GM23338 (cell line): Measurements from ENCODE around the gene DNAJB8. TPM values are rescaled to one million over a fixed set of nuclear protein-coding genes. Genes with fewer than 3 reads are reported as not detected.

ENCODE experiments used
- ATAC-seq: fragments of 200-7000 bp; cut with Tn5 transposase; 3 replicates; pipeline ENCODE4 v1.9.1; 2020
- DNase-seq: peaks from one replicate; pipeline ENCODE4 v3.0.0-alpha.2; 2015; ENCODE audit warnings: low spot score
- H2AFZ ChIP-seq: fragments of 200-600 bp; sonication (generic); 2 replicates; pipeline ENCODE4 v1.8.0; 2016; ENCODE audit warnings: antibody characterized with exemption, mild to moderate bottlenecking, moderate library complexity
- H3F3A ChIP-seq: fragments of 200-600 bp; sonication (generic); replicated peaks from 2 replicates; pipeline ENCODE4 v1.8.0; 2017; ENCODE audit warnings: antibody characterized with exemption, mixed run types, low read depth
- H3K27ac ChIP-seq: fragments of 200-600 bp; sonication (generic); 2 replicates; pipeline ENCODE4 v1.6.1; 2016; ENCODE audit warnings: low read depth
- H3K27me3 ChIP-seq: fragments of 200-600 bp; sonication (generic); 2 replicates; pipeline ENCODE4 v1.8.0; 2016; ENCODE audit warnings: mild to moderate bottlenecking, mixed run types, moderate library complexity; ENCODE audit not compliant: insufficient read depth
- H3K36me3 ChIP-seq: fragments of 200-600 bp; sonication (generic); 2 replicates; pipeline ENCODE4 v1.8.0; 2016; ENCODE audit warnings: mild to moderate bottlenecking; ENCODE audit not compliant: insufficient read depth
- H3K4me1 ChIP-seq: fragments of 200-600 bp; sonication (generic); 2 replicates; pipeline ENCODE4 v1.8.0; 2016; ENCODE audit warnings: mild to moderate bottlenecking, moderate library complexity; ENCODE audit not compliant: insufficient read depth
- H3K4me2 ChIP-seq: fragments of 200-600 bp; sonication (generic); 2 replicates; pipeline ENCODE4 v1.7.1; 2017; ENCODE audit warnings: mixed run types
- H3K4me3 ChIP-seq: fragments of 200-600 bp; sonication (generic); 2 replicates; pipeline ENCODE4 v1.6.1; 2016; ENCODE audit warnings: mixed run types
- H3K79me2 ChIP-seq: fragments of 200-600 bp; sonication (generic); replicated peaks from 2 replicates; pipeline ENCODE4 v1.8.0; 2017; ENCODE audit warnings: mild to moderate bottlenecking; ENCODE audit not compliant: insufficient read depth
- H3K9me2 ChIP-seq: fragments of 200-600 bp; sonication (generic); 2 replicates; pipeline ENCODE4 v1.8.0; 2017; ENCODE audit not compliant: insufficient read depth
- H4K20me1 ChIP-seq: fragments of 200-600 bp; sonication (generic); replicated peaks from 2 replicates; pipeline ENCODE4 v1.8.0; 2017; ENCODE audit warnings: mild to moderate bottlenecking; ENCODE audit not compliant: insufficient read depth
- H3K27ac Mint-ChIP-seq: 2 replicates; pipeline ENCODE4 v1.8.0; 2020; ENCODE audit warnings: inconsistent platforms, mild to moderate bottlenecking, moderate library complexity, mixed read lengths
- H3K27me3 Mint-ChIP-seq: 3 replicates; pipeline ENCODE4 v1.8.0; 2022; ENCODE audit warnings: low read depth, mild to moderate bottlenecking, moderate library complexity, mixed read lengths, inconsistent platforms; ENCODE audit not compliant: insufficient read depth, poor library complexity
- H3K36me3 Mint-ChIP-seq: 3 replicates; pipeline ENCODE4 v1.8.0; 2021; ENCODE audit warnings: low read depth, mild to moderate bottlenecking, inconsistent platforms, moderate library complexity, mixed read lengths
- H3K4me1 Mint-ChIP-seq: 3 replicates; pipeline ENCODE4 v1.8.0; 2020; ENCODE audit warnings: mild to moderate bottlenecking, inconsistent platforms, mixed read lengths
- H3K4me3 Mint-ChIP-seq: 3 replicates; pipeline ENCODE4 v1.8.0; 2021; ENCODE audit warnings: moderate library complexity, mild to moderate bottlenecking, inconsistent platforms, mixed read lengths
- H3K9me3 Mint-ChIP-seq: 3 replicates; pipeline ENCODE4 v1.8.0; 2020; ENCODE audit warnings: moderate library complexity, mild to moderate bottlenecking, inconsistent platforms, mixed read lengths
- CREB1 ChIP-seq: fragments of 250-450 bp; sonication (Bioruptor Pico); IDR thresholded peaks from 2 replicates; pipeline ENCODE4 v1.5.0; 2020; ENCODE audit warnings: low read depth, mild to moderate bottlenecking, moderate library complexity
- EZH2 ChIP-seq: fragments of 200-600 bp; sonication (generic); IDR thresholded peaks from one replicate; pipeline ENCODE4 v1.8.0; 2017; ENCODE audit warnings: antibody characterized with exemption, mild to moderate bottlenecking, low read depth; ENCODE audit not compliant: unreplicated experiment
- EZH2phosphoT487 ChIP-seq: fragments of 200-600 bp; sonication (generic); IDR thresholded peaks from one replicate; pipeline ENCODE4 v1.8.1; 2018; ENCODE audit warnings: antibody characterized with exemption; ENCODE audit not compliant: unreplicated experiment
- JUNB ChIP-seq: IDR thresholded peaks from one replicate; pipeline ENCODE4 v1.6.1; 2016; ENCODE audit warnings: antibody characterized with exemption; ENCODE audit not compliant: unreplicated experiment
- NANOG ChIP-seq: IDR thresholded peaks from 2 replicates; pipeline ENCODE4 v1.6.1; 2016; ENCODE audit warnings: antibody characterized with exemption, borderline replicate concordance
- POLR2AphosphoS5 ChIP-seq: IDR thresholded peaks from 2 replicates; pipeline ENCODE4 v1.6.1; 2016; ENCODE audit warnings: antibody characterized with exemption, low read depth
- STAT1 ChIP-seq: IDR thresholded peaks from one replicate; pipeline ENCODE4 v1.6.1; 2016; ENCODE audit warnings: antibody characterized with exemption; ENCODE audit not compliant: unreplicated experiment
- ZNF114 ChIP-seq: fragments of 250-450 bp; sonication (Bioruptor Pico); IDR thresholded peaks from 2 replicates; pipeline ENCODE4 v1.5.0; 2020; ENCODE audit warnings: mild to moderate bottlenecking, moderate library complexity
- ZNF331 ChIP-seq: fragments of 250-450 bp; sonication (Bioruptor Pico); IDR thresholded peaks from 2 replicates; pipeline ENCODE4 v1.5.0; 2020; ENCODE audit warnings: low read depth, mild to moderate bottlenecking, moderate library complexity
- polyA plus RNA-seq: library from polyadenylated mRNA; unstranded; fragments of >200 nt; fragmentation: Nextera tagmentation; extraction: Ambion mirVana; gene quantifications from 2 replicates; pipeline ENCODE4 v1.2.1, GENCODE V29; 2016
- total RNA-seq: library from RNA; depleted of rRNA; stranded (reverse); fragments of >200 nt; shearing (Covaris generic); gene quantifications from 2 replicates; pipeline ENCODE4 v1.2.3, GENCODE V29; 2014
- TF ChIP-seq, protein P1 (sequence below): fragments of 250-450 bp; sonication (Bioruptor Pico); IDR thresholded peaks from 2 replicates; pipeline ENCODE4 v1.5.0; 2020; ENCODE audit warnings: mild to moderate bottlenecking, moderate library complexity
- TF ChIP-seq, protein P2 (sequence below), 2 experiments: fragments of 200-600 bp in 1 of 2; sonication (generic) in 1 of 2; conservative IDR thresholded peaks; 2 replicates each; pipeline versions ENCODE4 v1.5.1 to v1.6.1; 2016 to 2017; ENCODE audit warnings: antibody characterized with exemption in 2 of 2, low read depth in 2 of 2, mild to moderate bottlenecking in 2 of 2, moderate library complexity in 1 of 2
- TF ChIP-seq, protein P3 (sequence below): IDR thresholded peaks from 2 replicates; pipeline ENCODE4 v1.6.1; 2016; ENCODE audit warnings: antibody characterized with exemption
- TF ChIP-seq, protein P4 (sequence below): IDR thresholded peaks from one replicate; pipeline ENCODE4 v1.6.1; 2018; ENCODE audit warnings: antibody characterized with exemption; ENCODE audit not compliant: unreplicated experiment

The DNAJB8 gene
- total and polyA plus RNA-seq, 2 experiments from 2014 or later, result not detected

DNA sequence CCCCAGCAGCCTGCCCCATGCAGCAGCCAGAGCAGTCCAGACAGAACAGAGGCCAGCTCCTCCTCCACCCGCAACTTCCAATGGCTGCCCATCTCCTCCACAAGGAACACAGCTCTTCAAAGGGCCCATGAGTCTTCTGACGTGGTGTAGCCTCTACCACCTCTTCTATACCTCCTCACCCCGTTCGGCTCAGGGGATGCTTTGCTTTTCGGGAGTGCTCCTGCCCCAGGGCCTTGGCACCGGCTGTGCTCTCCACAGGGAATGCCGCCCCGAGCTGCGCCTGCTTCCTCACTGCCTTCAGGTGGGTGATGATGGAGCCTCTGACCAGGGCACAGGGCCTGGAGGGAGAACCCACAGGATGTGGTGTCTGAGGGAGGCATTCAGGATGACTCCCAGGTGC, 14.6 kb downstream of the DNAJB8 start:
- H3K4me2 ChIP-seq, result no peak overlapping the region
- H3K27ac ChIP-seq, result no peak overlapping the region
- no peaks in the 10 kb centered on the region for H4K20me1 ChIP-seq
- H3K27ac Mint-ChIP-seq, result no peak overlapping the region
- no peaks in the 10 kb centered on the region for H3F3A ChIP-seq
- no peaks in the 10 kb centered on the region; the same call in 2 of the 3 replicates for H3K36me3 Mint-ChIP-seq
- no peaks in the 10 kb centered on the region for H3K36me3 ChIP-seq
- peaks cover 6% of the 10 kb centered on the region; the same call in 1 of the 3 replicates for H3K4me1 Mint-ChIP-seq
- DNase-seq (no peak), ATAC-seq (no peak)
- no peaks in the 10 kb centered on the region for H3K4me1 ChIP-seq
- H3K79me2 ChIP-seq, result no peaks in the 10 kb centered on the region
- no peak overlapping the region for H2AFZ ChIP-seq
- TF ChIP-seq ZNF331 (no peak), STAT1 (no peak), EZH2 (no peak), JUNB (no peak), NANOG (no peak), EZH2phosphoT487 (no peak), ZNF114 (CRISPR knock-in tag) (no peak), POLR2AphosphoS5 (no peak), CREB1 (CRISPR knock-in tag) (no peak)
- TF ChIP-seq, protein P1, sequence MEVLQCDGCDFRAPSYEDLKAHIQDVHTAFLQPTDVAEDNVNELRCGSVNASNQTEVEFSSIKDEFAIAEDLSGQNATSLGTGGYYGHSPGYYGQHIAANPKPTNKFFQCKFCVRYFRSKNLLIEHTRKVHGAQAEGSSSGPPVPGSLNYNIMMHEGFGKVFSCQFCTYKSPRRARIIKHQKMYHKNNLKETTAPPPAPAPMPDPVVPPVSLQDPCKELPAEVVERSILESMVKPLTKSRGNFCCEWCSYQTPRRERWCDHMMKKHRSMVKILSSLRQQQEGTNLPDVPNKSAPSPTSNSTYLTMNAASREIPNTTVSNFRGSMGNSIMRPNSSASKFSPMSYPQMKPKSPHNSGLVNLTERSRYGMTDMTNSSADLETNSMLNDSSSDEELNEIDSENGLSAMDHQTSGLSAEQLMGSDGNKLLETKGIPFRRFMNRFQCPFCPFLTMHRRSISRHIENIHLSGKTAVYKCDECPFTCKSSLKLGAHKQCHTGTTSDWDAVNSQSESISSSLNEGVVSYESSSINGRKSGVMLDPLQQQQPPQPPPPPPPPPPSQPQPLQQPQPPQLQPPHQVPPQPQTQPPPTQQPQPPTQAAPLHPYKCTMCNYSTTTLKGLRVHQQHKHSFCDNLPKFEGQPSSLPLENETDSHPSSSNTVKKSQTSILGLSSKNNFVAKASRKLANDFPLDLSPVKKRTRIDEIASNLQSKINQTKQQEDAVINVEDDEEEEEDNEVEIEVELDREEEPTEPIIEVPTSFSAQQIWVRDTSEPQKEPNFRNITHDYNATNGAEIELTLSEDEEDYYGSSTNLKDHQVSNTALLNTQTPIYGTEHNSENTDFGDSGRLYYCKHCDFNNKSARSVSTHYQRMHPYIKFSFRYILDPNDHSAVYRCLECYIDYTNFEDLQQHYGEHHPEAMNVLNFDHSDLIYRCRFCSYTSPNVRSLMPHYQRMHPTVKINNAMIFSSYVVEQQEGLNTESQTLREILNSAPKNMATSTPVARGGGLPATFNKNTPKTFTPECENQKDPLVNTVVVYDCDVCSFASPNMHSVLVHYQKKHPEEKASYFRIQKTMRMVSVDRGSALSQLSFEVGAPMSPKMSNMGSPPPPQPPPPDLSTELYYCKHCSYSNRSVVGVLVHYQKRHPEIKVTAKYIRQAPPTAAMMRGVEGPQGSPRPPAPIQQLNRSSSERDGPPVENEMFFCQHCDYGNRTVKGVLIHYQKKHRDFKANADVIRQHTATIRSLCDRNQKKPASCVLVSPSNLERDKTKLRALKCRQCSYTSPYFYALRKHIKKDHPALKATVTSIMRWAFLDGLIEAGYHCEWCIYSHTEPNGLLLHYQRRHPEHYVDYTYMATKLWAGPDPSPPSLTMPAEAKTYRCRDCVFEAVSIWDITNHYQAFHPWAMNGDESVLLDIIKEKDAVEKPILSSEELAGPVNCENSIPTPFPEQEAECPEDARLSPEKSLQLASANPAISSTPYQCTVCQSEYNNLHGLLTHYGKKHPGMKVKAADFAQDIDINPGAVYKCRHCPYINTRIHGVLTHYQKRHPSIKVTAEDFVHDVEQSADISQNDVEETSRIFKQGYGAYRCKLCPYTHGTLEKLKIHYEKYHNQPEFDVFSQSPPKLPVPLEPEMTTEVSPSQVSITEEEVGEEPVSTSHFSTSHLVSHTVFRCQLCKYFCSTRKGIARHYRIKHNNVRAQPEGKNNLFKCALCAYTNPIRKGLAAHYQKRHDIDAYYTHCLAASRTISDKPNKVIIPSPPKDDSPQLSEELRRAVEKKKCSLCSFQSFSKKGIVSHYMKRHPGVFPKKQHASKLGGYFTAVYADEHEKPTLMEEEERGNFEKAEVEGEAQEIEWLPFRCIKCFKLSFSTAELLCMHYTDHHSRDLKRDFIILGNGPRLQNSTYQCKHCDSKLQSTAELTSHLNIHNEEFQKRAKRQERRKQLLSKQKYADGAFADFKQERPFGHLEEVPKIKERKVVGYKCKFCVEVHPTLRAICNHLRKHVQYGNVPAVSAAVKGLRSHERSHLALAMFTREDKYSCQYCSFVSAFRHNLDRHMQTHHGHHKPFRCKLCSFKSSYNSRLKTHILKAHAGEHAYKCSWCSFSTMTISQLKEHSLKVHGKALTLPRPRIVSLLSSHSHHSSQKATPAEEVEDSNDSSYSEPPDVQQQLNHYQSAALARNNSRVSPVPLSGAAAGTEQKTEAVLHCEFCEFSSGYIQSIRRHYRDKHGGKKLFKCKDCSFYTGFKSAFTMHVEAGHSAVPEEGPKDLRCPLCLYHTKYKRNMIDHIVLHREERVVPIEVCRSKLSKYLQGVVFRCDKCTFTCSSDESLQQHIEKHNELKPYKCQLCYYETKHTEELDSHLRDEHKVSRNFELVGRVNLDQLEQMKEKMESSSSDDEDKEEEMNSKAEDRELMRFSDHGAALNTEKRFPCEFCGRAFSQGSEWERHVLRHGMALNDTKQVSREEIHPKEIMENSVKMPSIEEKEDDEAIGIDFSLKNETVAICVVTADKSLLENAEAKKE, result no peak
- TF ChIP-seq, protein P2, sequence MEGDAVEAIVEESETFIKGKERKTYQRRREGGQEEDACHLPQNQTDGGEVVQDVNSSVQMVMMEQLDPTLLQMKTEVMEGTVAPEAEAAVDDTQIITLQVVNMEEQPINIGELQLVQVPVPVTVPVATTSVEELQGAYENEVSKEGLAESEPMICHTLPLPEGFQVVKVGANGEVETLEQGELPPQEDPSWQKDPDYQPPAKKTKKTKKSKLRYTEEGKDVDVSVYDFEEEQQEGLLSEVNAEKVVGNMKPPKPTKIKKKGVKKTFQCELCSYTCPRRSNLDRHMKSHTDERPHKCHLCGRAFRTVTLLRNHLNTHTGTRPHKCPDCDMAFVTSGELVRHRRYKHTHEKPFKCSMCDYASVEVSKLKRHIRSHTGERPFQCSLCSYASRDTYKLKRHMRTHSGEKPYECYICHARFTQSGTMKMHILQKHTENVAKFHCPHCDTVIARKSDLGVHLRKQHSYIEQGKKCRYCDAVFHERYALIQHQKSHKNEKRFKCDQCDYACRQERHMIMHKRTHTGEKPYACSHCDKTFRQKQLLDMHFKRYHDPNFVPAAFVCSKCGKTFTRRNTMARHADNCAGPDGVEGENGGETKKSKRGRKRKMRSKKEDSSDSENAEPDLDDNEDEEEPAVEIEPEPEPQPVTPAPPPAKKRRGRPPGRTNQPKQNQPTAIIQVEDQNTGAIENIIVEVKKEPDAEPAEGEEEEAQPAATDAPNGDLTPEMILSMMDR (conservative IDR thresholded peaks at IDR 0.05; ENCODE audit: low read depth in 2 of 2), result no peak
- TF ChIP-seq, protein P3, sequence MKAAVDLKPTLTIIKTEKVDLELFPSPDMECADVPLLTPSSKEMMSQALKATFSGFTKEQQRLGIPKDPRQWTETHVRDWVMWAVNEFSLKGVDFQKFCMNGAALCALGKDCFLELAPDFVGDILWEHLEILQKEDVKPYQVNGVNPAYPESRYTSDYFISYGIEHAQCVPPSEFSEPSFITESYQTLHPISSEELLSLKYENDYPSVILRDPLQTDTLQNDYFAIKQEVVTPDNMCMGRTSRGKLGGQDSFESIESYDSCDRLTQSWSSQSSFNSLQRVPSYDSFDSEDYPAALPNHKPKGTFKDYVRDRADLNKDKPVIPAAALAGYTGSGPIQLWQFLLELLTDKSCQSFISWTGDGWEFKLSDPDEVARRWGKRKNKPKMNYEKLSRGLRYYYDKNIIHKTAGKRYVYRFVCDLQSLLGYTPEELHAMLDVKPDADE, result no peak
- TF ChIP-seq, protein P4, sequence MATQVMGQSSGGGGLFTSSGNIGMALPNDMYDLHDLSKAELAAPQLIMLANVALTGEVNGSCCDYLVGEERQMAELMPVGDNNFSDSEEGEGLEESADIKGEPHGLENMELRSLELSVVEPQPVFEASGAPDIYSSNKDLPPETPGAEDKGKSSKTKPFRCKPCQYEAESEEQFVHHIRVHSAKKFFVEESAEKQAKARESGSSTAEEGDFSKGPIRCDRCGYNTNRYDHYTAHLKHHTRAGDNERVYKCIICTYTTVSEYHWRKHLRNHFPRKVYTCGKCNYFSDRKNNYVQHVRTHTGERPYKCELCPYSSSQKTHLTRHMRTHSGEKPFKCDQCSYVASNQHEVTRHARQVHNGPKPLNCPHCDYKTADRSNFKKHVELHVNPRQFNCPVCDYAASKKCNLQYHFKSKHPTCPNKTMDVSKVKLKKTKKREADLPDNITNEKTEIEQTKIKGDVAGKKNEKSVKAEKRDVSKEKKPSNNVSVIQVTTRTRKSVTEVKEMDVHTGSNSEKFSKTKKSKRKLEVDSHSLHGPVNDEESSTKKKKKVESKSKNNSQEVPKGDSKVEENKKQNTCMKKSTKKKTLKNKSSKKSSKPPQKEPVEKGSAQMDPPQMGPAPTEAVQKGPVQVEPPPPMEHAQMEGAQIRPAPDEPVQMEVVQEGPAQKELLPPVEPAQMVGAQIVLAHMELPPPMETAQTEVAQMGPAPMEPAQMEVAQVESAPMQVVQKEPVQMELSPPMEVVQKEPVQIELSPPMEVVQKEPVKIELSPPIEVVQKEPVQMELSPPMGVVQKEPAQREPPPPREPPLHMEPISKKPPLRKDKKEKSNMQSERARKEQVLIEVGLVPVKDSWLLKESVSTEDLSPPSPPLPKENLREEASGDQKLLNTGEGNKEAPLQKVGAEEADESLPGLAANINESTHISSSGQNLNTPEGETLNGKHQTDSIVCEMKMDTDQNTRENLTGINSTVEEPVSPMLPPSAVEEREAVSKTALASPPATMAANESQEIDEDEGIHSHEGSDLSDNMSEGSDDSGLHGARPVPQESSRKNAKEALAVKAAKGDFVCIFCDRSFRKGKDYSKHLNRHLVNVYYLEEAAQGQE, result no peak
- H3K4me3 ChIP-seq, result no peak overlapping the region
- H3K4me3 Mint-ChIP-seq, result no peak overlapping the region
- peaks cover 9% of the 10 kb centered on the region for H3K27me3 Mint-ChIP-seq
- H3K9me2 ChIP-seq, result no peaks in the 10 kb centered on the region
- H3K9me3 Mint-ChIP-seq, result no peaks in the 10 kb centered on the region; the same call in 2 of the 3 replicates
- H3K27me3 ChIP-seq, result no peaks in the 10 kb centered on the region; the same call in 1 of the 2 replicates
